ENCODE measurements around the gene BBS9.
"Not testable (repeated sequence)": the region's sequence is repeated elsewhere in the genome, so short reads cannot be mapped to it uniquely, and the experiment has no call there.

Gene BBS9

GRCh38 chr7:33273356-33273755 lies 144.0 kb downstream of the BBS9 start:
- DNase-seq, result no peak

- DNase-seq, result no peak
These were observed 147.0 kb downstream of the BBS9 start for GRCh38 chr7:33276325-33276724.

GRCh38 chr7:33276729-33277128 lies 147.4 kb downstream of the BBS9 start:
- DNase-seq, result no peak

- no peak for DNase-seq
These were observed 148.7 kb downstream of the BBS9 start for GRCh38 chr7:33278095-33278494.

GRCh38 chr7:33286501-33286900 lies 157.1 kb downstream of the BBS9 start:
- DNase-seq, result no peak

- DNase-seq, result no peak
These were observed 158.4 kb downstream of the BBS9 start for GRCh38 chr7:33287738-33288137.

GRCh38 chr7:33298848-33299247 lies 169.5 kb downstream of the BBS9 start:
- DNase-seq, result no peak

GRCh38 chr7:33299425-33299824 lies 170.1 kb downstream of the BBS9 start:
- no peak for DNase-seq

GRCh38 chr7:33300131-33300530 lies 170.8 kb downstream of the BBS9 start:
- DNase-seq, result no peak

GRCh38 chr7:33300742-33301141 lies 171.4 kb downstream of the BBS9 start:
- no peak for DNase-seq

GRCh38 chr7:33303978-33304557 lies 174.7 kb downstream of the BBS9 start:
- DNase-seq, result not testable (repeated sequence)

- DNase-seq, result no peak
These were observed 177.8 kb downstream of the BBS9 start for GRCh38 chr7:33307205-33307604.

GRCh38 chr7:33310546-33310945 lies 181.2 kb downstream of the BBS9 start:
- no peak for DNase-seq

- no peak for DNase-seq
These were observed 196.6 kb downstream of the BBS9 start for GRCh38 chr7:33325754-33326484.

- DNase-seq, result no peak
These were observed 197.1 kb downstream of the BBS9 start for GRCh38 chr7:33326485-33326848.

- no peak for DNase-seq
These were observed 198.1 kb downstream of the BBS9 start for GRCh38 chr7:33327427-33327826.

- no peak for DNase-seq
These were observed 205.0 kb downstream of the BBS9 start for GRCh38 chr7:33334349-33334748.

GRCh38 chr7:33336820-33337219 lies 207.5 kb downstream of the BBS9 start:
- no peak for DNase-seq

GRCh38 chr7:33339074-33339790 lies 209.9 kb downstream of the BBS9 start:
- DNase-seq, result no peak

GRCh38 chr7:33346055-33346454 lies 216.7 kb downstream of the BBS9 start:
- no peak for DNase-seq

- DNase-seq, result no peak
These were observed 221.2 kb downstream of the BBS9 start for GRCh38 chr7:33350577-33350976.

- no peak for DNase-seq
These were observed 222.3 kb downstream of the BBS9 start for GRCh38 chr7:33351709-33352108.

GRCh38 chr7:33354201-33354600 lies 224.8 kb downstream of the BBS9 start:
- DNase-seq, result no peak
